GM12892 (cell line): ENCODE results near the gene TMX1.

ENCODE experiments used
- POLR2AphosphoS5 ChIP-seq: IDR thresholded peaks from 2 replicates; pipeline ENCODE4 v1.6.1; 2011; ENCODE audit warnings: low read depth, low read length, control low read depth
- TAF1 ChIP-seq: IDR thresholded peaks from 2 replicates; pipeline ENCODE4 v1.6.1; 2011; ENCODE audit warnings: low read depth, mild to moderate bottlenecking, control low read depth, low read length, borderline replicate concordance

DNA sequence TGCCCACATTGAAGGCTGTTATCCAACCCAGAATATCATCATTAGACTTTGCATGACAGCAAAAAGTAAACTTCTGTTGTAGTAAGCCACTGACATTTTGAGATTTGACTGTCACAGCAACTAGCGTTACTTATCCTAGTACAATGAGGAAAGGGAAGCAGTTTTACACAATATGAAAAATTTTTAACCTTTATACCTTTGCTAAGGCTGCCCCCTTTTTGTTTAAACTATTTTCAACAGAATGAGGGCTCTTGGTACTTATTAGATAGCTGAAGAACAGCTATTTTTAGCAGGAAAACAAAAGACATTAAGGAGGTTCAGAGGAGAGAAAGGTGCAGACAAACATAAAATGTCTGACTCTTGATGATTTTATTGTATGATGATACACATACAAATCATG lies 23.4 kb upstream of the TMX1 start:
- TF ChIP-seq TAF1 (no peak), POLR2AphosphoS5 (no peak)
